Stimulated activated CD4-positive, alpha-beta T cell treated with anti-CD3 and anti-CD28 coated beads, TNF-alpha, amount 100 ng/mL, for 4 hours (primary cell): ENCODE results near the gene IGLL1.
A peak's percentile ranks its signal among the peaks of the same experiment; 100 is the strongest.
"Not testable (repeated sequence)": the region's sequence is repeated elsewhere in the genome, so short reads cannot be mapped to it uniquely, and the experiment has no call there.

ENCODE experiments used
- DNase-seq, 3 experiments: peaks; one replicate each; pipeline ENCODE4 v3.0.0-alpha.2; 2020; ENCODE audit warnings: low read depth in 3 of 3

Gene IGLL1

GRCh38 chr22:23540837-23541236, 39.3 kb downstream of the IGLL1 start:
- DNase-seq, result not testable (repeated sequence)

- DNase-seq, result not testable (repeated sequence)
These were observed 40.3 kb downstream of the IGLL1 start for GRCh38 chr22:23539839-23540198.

GRCh38 chr22:23539135-23539838, 40.8 kb downstream of the IGLL1 start:
- DNase-seq, result peak; percentile 36 to 55 (median 46)

DNA sequence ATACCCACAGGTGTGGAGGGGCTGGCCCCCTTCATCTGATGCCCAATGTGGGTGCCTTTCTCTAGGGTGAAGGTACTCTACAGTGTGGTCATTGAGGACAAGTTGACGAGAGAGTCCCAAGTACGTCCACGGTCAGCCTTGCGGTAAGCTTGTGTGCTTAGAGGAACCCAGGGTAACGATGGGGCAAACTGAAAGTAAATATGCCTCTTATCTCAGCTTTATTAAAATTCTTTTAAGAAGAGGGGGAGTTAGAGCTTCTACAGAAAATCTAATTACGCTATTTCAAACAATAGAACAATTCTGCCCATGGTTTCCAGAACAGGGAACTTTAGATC, 41.4 kb downstream of the IGLL1 start:
- DNase-seq, result not testable (repeated sequence)

DNA sequence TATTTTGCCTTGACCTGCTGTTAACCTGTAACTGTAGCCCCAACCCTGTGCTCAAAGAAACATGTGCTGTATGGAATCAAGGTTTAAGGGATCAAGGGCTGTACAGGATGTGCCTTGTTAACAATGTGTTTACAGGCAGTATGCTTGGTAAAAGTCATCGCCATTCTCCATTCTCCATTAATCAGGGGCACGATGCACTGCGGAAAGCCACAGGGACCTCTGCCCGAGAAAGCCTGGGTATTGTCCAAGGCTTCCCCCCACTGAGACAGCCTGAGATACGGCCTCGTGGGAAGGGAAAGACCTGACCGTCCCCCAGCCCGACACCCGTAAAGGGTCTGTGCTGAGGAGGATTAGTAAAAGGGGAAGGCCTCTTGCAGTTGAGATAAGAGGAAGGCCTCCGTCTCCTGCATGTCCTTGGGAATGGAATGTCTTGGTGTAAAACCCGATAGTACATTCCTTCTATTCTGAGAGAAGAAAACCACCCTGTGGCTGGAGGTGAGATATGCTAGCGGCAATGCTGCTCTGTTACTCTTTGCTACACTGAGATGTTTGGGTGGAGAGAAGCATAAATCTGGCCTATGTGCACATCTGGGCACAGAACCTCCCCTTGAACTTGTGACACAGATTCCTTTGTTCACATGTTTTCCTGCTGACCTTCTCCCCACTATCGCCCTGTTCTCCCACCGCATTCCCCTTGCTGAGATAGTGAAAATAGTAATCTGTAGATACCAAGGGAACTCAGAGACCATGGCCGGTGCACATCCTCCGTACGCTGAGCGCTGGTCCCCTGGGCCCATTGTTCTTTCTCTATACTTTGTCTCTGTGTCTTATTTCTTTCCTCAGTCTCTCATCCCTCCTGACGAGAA, 42.0 kb downstream of the IGLL1 start:
- not testable (repeated sequence) for DNase-seq

DNA sequence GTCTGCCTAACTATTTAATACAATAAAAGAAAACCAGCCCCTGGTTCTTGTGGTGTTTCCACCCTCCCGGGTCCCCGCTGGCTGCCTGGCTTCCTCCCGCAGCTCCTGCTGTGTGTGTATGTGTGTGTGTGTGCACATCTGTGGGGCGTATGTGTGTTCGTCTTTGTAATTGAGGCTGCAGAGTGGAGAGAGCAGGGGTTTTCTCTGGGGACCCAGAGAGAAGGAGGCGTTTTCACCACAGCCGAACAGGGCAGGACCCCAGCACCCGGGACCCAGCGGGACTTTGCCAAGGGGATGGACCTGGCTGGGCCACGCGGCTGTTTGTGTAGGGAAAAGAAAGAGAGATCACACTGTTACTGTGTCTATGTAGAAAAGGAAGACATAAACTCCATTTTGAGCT, 42.7 kb downstream of the IGLL1 start:
- no peak for DNase-seq

GRCh38 chr22:23536821-23537345, 43.2 kb downstream of the IGLL1 start:
- no peak for DNase-seq

DNA sequence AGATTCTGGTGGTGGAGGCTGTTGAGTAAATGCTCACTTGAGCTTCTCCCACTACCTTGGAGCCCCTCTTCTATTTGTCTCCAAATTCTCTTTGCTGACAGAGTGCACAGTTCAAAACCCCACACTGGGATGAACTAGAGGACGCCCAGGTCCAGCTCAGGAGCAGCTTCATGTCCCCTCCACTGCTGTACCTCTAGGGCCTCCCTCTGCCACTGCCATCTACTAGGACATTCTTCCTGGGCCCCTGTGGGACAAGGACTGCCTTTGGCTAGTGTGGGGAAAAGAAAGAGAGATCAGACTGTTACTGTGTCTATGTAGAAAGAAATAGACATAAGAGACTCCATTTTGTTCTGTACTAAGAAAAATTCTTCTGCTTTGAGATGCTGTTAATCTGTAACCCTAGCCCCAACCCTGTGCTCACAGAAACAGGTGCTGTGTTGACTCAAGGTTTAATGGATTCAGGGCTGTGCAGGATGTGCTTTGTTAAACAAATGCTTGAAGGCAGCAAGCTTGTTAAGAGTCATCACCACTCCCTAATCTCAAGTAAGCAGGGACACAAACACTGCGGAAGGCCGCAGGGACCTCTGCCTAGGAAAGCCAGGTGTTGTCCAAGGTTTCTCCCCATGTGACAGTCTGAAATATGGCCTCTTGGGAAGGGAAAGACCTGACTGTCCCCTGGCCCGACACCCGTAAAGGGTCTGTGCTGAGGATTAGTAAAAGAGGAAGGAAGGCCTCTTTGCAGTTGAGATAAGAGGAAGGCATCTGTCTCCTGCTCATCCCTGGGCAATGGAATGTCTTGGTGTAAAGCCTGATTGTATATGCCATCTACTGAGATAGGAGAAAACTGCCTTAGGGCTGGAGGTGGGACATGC, 44.1 kb downstream of the IGLL1 start:
- DNase-seq, result not testable (repeated sequence)

DNA sequence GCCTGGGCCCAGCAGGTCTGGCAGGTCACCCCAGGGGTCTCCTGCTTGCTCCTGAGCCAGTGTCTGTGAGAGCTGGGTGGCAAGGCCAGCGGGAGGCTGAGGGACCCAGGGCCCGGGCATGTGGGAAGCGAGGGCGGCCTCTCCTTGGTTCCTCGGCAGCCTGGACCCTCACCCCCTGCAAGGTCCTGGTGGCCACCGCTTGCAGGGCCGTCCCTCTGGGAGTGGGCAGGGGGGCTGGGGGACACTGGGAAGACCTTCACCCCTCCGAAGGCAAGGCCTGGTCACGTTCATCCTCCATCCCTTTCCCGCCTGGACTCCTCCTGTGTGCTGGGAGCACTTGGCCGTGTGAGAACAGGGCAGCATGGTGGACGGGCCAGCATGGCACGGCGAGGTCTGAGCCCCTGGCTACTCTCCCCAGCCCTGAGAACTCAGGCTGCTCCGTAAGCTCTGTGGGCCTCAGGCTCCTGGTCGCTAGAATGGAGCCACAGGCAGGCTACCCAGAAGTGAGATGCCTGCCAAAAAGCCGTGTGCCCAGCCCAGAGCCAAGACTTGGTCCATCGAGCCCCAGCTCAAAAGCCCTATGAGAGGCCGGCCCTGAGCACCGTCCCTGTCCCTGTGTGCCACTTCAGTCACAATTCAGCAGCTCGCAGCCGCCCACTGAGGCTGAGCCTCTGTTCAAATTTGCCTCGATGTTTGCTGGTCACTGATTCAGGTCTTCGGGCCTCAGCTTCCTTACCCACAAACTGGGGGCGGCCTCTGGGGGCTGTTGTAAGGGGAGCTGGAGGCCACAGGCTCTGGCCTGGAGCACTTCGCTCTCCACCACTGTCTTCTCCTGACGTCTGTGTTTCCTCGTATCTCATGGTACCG, 45.0 kb downstream of the IGLL1 start:
- no peak for DNase-seq

GRCh38 chr22:23534201-23534850, 45.8 kb downstream of the IGLL1 start:
- DNase-seq, result no peak

GRCh38 chr22:23533771-23534191, 46.3 kb downstream of the IGLL1 start:
- DNase-seq, result no peak

DNA sequence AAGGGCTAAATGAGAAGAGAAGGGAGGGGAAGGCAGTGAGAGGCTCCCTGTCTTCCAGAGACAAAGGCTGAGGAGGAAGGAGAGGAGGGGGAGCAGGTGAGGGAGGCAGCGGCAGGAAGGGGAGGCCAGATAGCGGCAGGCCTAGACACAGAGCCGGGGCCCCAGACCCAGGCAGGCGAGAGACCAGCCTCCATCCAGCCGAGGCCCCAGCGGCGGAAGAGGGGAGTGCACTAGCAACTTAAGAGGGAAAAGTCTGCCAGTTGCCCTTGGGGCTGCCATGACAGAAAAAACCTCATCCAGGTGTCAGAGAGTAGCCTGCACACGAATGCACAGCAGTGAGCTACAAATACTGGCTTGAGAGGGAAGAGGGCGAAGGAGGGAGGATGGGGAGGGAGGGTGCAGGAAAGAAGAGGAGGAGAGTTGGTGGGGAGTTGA, 46.7 kb downstream of the IGLL1 start:
- DNase-seq, result peak in 1 of 3 experiments; percentile 14

- DNase-seq, result no peak
These were observed 47.4 kb downstream of the IGLL1 start for GRCh38 chr22:23532731-23533130.

- no peak for DNase-seq
These were observed 48.0 kb downstream of the IGLL1 start for GRCh38 chr22:23531966-23532705.

DNA sequence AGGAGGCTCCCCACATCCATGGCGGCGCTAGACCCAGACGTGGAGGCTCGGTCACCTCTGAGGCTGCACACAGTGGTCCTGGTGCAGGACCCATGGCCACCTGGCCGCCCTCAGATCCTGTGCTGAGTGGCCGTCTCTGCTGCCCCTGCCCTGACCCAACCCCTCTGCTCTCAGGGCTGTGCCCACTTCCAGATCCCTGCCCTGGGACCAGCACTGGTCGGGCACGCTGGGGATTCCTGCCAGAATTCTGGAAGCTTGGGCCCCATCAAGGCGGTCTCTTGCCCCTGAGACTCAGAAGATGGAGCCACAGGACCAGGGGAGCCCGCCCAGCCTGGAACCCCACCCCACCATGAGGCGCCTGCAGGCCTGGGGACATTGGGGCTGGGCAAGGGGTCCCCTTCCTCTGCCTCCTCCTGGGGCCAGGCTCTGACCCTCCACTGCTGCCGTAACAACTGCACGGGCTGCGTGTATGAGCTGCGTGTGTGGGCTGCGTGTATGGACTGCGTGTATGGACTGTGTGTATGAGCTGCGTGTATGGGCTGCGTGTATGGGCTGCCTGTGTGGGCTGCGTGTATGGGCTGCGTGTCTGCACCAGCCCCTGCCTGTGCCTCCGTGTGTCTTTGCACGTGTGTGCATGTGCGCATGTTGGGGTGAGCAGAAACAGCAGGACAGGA, 48.7 kb downstream of the IGLL1 start:
- no peak for DNase-seq

DNA sequence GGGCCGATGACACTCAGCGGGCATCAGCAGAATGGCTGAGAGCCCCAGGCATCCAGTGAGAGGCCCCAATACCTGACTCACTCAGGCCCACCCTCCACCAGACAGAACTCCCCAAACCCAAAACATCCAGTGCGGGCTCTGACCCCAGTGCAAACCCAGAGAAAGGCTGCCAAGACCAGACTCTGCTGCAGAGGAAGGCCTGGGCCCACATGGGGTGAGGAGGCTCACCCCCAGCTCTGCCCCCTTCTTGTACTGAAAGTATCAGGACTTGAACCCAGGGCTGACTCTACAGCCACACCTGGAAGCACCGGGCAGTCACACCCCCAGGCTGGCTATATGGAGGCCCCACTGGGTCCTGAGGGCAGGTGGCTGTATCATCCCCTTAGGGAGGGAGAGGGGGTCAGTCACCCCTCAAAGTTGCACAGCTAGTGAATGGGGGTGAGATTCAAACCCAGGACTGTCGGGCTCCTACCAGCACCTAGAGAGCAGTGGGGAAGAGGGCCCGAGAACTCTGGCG, 49.3 kb downstream of the IGLL1 start:
- no peak for DNase-seq

DNA sequence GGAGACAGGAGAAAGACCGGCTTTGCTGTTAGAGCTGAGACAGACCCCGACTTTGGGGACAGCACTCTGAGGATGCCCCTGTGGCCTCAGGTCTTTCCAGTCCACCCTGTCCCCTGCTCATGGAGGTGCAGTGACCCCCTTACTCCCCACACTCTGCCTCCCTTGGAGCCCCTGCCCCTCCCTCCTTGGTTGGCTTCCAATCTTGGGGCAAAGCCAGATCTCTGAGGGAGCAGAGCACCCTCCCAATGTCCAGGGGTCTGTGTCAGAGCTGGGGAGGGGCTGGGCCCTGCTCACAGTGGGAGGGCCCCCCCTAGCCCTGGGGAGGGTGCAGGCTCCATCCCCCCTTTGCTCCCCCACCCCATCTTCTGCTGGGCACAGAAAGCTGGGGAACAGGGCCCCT, 50.0 kb downstream of the IGLL1 start:
- DNase-seq, result no peak

GRCh38 chr22:23529166-23530103, 50.7 kb downstream of the IGLL1 start:
- no peak for DNase-seq
